Peyer's patch (tissue), 4 donors: ENCODE data around the gene TPTE. TPM values are rescaled to one million over a fixed set of nuclear protein-coding genes. Genes with fewer than 3 reads are reported as not detected.
"Not testable (repeated sequence)": the region's sequence is repeated elsewhere in the genome, so short reads cannot be mapped to it uniquely, and the experiment has no call there.

Source experiments
- DNase-seq, 3 donors: peaks; one replicate each; pipeline ENCODE4 v3.0.0-alpha.2; 2017 to 2019
- H3K27ac ChIP-seq, 4 donors: fragments of 200-600 bp; sonication (generic); one replicate each; pipeline ENCODE4 v1.5.1; 2016 to 2019
- H3K27me3 ChIP-seq, 2 donors: fragments of 200-600 bp; sonication (generic); one replicate each; pipeline ENCODE4 v1.5.1; 2019
- H3K36me3 ChIP-seq, 3 donors: fragments of 200-600 bp; sonication (generic); one replicate each; pipeline ENCODE4 v1.5.1; 2016 to 2019
- H3K4me1 ChIP-seq, 4 donors: fragments of 200-600 bp; sonication (generic); one replicate each; pipeline ENCODE4 v1.5.1; 2016 to 2019
- H3K4me3 ChIP-seq, 4 donors: fragments of 200-600 bp; sonication (generic); 1 replicate in 3 of 4; 2 replicates in 1 of 4; pipeline ENCODE4 v1.5.1; 2016 to 2019; ENCODE audit warnings: mild to moderate bottlenecking in 1 of 4
- H3K9me3 ChIP-seq, 4 donors: fragments of 200-600 bp; sonication (generic); one replicate each; pipeline ENCODE4 v1.5.1; 2016 to 2019; ENCODE audit warnings: mild to moderate bottlenecking in 1 of 4
- CTCF ChIP-seq, 6 experiments: fragments of 450-650 bp in 4 of 6; fragments of 200-600 bp in 2 of 6; sonication (generic) in 1 of 6; IDR thresholded peaks; one replicate each; pipeline ENCODE4 v1.5.1; 2017 to 2019; ENCODE audit warnings: antibody characterized with exemption in 6 of 6, mild to moderate bottlenecking in 3 of 6, moderate library complexity in 1 of 6
- POLR2A ChIP-seq, 2 donors: fragments of 450-650 bp; IDR thresholded peaks; one replicate each; pipeline ENCODE4 v1.5.1; 2017; ENCODE audit warnings: antibody characterized with exemption in 2 of 2, mild to moderate bottlenecking in 2 of 2, moderate library complexity in 2 of 2
- total RNA-seq, 4 donors: library from RNA; depleted of rRNA; stranded (reverse); fragments of >200 nt; gene quantifications; one replicate each; pipeline ENCODE4 v1.1.0, GENCODE V29; 2016

Gene TPTE
- total RNA-seq, 4 donors from 2014 or later, result not detected

- Histone ChIP-seq H3K27me3 (no peaks in the 10 kb centered on the region), H3K36me3 (no peaks in the 10 kb centered on the region), H3K27ac (no peak overlapping the region), H3K9me3 (peaks cover 0 to 28% (median 5%) of the 10 kb centered on the region in 4 donors), H3K4me1 (no peaks in the 10 kb centered on the region), H3K4me3 (no peak overlapping the region)
- TF ChIP-seq POLR2A (IDR thresholded peaks at IDR 0.05) (no peak), CTCF (IDR thresholded peaks at IDR 0.05) (no peak)
- no peak for DNase-seq
These were observed 95.2 kb downstream of the TPTE start for GRCh38 chr21:10616535-10616934.

GRCh38 chr21:10617133-10617752 lies 95.9 kb downstream of the TPTE start:
- not testable (repeated sequence) for H3K4me3 ChIP-seq, H3K27me3 ChIP-seq, H3K36me3 ChIP-seq, DNase-seq, H3K27ac ChIP-seq, H3K4me1 ChIP-seq
- H3K9me3 ChIP-seq, result peaks cover 0 to 26% (median 5%) of the 10 kb centered on the region in 4 donors

GRCh38 chr21:10627316-10627863 lies 106.0 kb downstream of the TPTE start:
- Histone ChIP-seq H3K4me3 (no peak overlapping the region), H3K4me1 (no peaks in the 10 kb centered on the region), H3K27me3 (no peaks in the 10 kb centered on the region), H3K9me3 (peaks cover 0 to 13% (median 5%) of the 10 kb centered on the region in 4 donors), H3K36me3 (no peaks in the 10 kb centered on the region), H3K27ac (no peak overlapping the region)
- no peak for TF ChIP-seq POLR2A (IDR thresholded peaks at IDR 0.05)
- TF ChIP-seq CTCF (IDR thresholded peaks at IDR 0.05), result no peak
- no peak for DNase-seq

GRCh38 chr21:10629239-10629638 lies 107.9 kb downstream of the TPTE start:
- not testable (repeated sequence) for H3K27me3 ChIP-seq, H3K4me3 ChIP-seq, DNase-seq, H3K36me3 ChIP-seq, H3K27ac ChIP-seq, H3K4me1 ChIP-seq
- H3K9me3 ChIP-seq, result peaks cover 0 to 14% (median 7%) of the 10 kb centered on the region in 4 donors

GRCh38 chr21:10630829-10631228 lies 109.4 kb downstream of the TPTE start:
- not testable (repeated sequence) for DNase-seq, H3K4me3 ChIP-seq, H3K27ac ChIP-seq, H3K36me3 ChIP-seq, H3K27me3 ChIP-seq, H3K4me1 ChIP-seq
- peaks cover 0 to 19% (median 7%) of the 10 kb centered on the region in 4 donors for H3K9me3 ChIP-seq

GRCh38 chr21:10631316-10631715 lies 109.9 kb downstream of the TPTE start:
- not testable (repeated sequence) for H3K4me3 ChIP-seq, H3K27ac ChIP-seq, H3K36me3 ChIP-seq, DNase-seq, H3K27me3 ChIP-seq, H3K4me1 ChIP-seq
- H3K9me3 ChIP-seq, result peaks cover 0 to 19% (median 7%) of the 10 kb centered on the region in 4 donors

GRCh38 chr21:10638144-10638543 lies 116.8 kb downstream of the TPTE start:
- H3K4me1 ChIP-seq, H3K27me3 ChIP-seq, H3K27ac ChIP-seq, DNase-seq, H3K36me3 ChIP-seq, H3K4me3 ChIP-seq: not testable (repeated sequence)
- H3K9me3 ChIP-seq, result peaks cover 0 to 16% (median 4%) of the 10 kb centered on the region in 4 donors

- TF ChIP-seq POLR2A (IDR thresholded peaks at IDR 0.05), result no peak
- TF ChIP-seq CTCF (IDR thresholded peaks at IDR 0.05), result no peak
- DNase-seq, result no peak
- Histone ChIP-seq H3K4me3 (no peak overlapping the region), H3K9me3 (peaks cover 0 to 15% (median 4%) of the 10 kb centered on the region in 4 donors), H3K27me3 (no peaks in the 10 kb centered on the region), H3K4me1 (no peaks in the 10 kb centered on the region), H3K27ac (no peak overlapping the region), H3K36me3 (no peaks in the 10 kb centered on the region)
These were observed 117.7 kb downstream of the TPTE start for GRCh38 chr21:10639123-10639522.

GRCh38 chr21:10639746-10640145 lies 118.4 kb downstream of the TPTE start:
- not testable (repeated sequence) for H3K4me1 ChIP-seq, H3K27ac ChIP-seq, H3K27me3 ChIP-seq, H3K4me3 ChIP-seq, H3K36me3 ChIP-seq, DNase-seq, H3K9me3 ChIP-seq
